PFSK-1 (cell line): ENCODE measurements around the gene FAM184A.

Experiments used
- POLR2AphosphoS5 ChIP-seq: IDR thresholded peaks from 2 replicates; pipeline ENCODE4 v1.6.1; 2012; ENCODE audit warnings: low read depth, mild to moderate bottlenecking, control low read depth, low read length, moderate library complexity
- REST ChIP-seq, 2 experiments: IDR thresholded peaks; 2 replicates each; pipeline versions ENCODE4 v1.6.1 to v1.8.0; 2011 to 2012; ENCODE audit warnings: low read depth in 2 of 2, low read length in 2 of 2, control low read depth in 1 of 2, inconsistent platforms in 1 of 2, mild to moderate bottlenecking in 1 of 2, moderate library complexity in 1 of 2; ENCODE audit not compliant: insufficient read depth in 1 of 2
- TAF1 ChIP-seq: IDR thresholded peaks from 2 replicates; pipeline ENCODE4 v1.6.1; 2012; ENCODE audit warnings: low read length, control low read depth, borderline replicate concordance; ENCODE audit not compliant: insufficient read depth

- TF ChIP-seq POLR2AphosphoS5 (no peak), REST (IDR thresholded peaks at IDR 0.05; ENCODE audit: insufficient read depth in 1 of 2, low read depth in 2 of 2, low read length in 2 of 2) (no peak), TAF1 (no peak)
These were observed 51.0 kb downstream of the FAM184A start for GRCh38 chr6:119027465-119027864.
